B cell (primary cell): Measurements from ENCODE around the gene CENPO.

Experiments
- CTCF ChIP-seq: fragments of 200-600 bp; IDR thresholded peaks from one replicate; pipeline ENCODE4 v1.8.0; 2022; ENCODE audit warnings: antibody characterized with exemption, mild to moderate bottlenecking
- EZH2 ChIP-seq: IDR thresholded peaks from 2 replicates; pipeline ENCODE4 v1.6.1; 2012; ENCODE audit warnings: borderline replicate concordance, low read depth, mild to moderate bottlenecking, moderate library complexity, low read length; ENCODE audit not compliant: insufficient read depth, poor library complexity, severe bottlenecking

- TF ChIP-seq EZH2 (no peak), CTCF (no peak)
These were observed 68.3 kb downstream of the CENPO start for GRCh38 chr2:24861500-24861899.
